Keratinocyte (primary cell): ENCODE data around the gene S100A11.

Experiments used
- CTCF ChIP-seq, 3 experiments: IDR thresholded peaks in 1 of 3; conservative IDR thresholded peaks in 1 of 3; optimal IDR thresholded peaks in 1 of 3; 2 replicates in 2 of 3; 3 replicates in 1 of 3; pipeline versions ENCODE3 to v1.5.1; 2011; ENCODE audit warnings: low read length in 3 of 3, mild to moderate bottlenecking in 3 of 3, moderate library complexity in 2 of 3, control low read depth in 1 of 3, inconsistent platforms in 1 of 3; ENCODE audit not compliant: insufficient read depth in 2 of 3; ENCODE audit errors: extremely low read depth in 1 of 3
- EZH2 ChIP-seq: IDR thresholded peaks from one replicate; pipeline ENCODE4 v1.6.1; 2012; ENCODE audit warnings: inconsistent platforms, mild to moderate bottlenecking, low read length, moderate library complexity

- TF ChIP-seq CTCF (optimal IDR thresholded peaks at IDR 0.05 in 1 of 3, IDR thresholded peaks at IDR 0.05 in 1 of 3, conservative IDR thresholded peaks at IDR 0.05 in 1 of 3; ENCODE audit: extremely low read depth in 1 of 3, insufficient read depth in 2 of 3, low read length in 3 of 3): no peak
- TF ChIP-seq EZH2: no peak
Measured at GRCh38 chr1:151986501-151987190, 50.2 kb downstream of the S100A11 start.
